Fibroblast of villous mesenchyme (primary cell): ENCODE data around the gene IL20. TPM values are rescaled to one million over a fixed set of nuclear protein-coding genes. Genes with fewer than 3 reads are reported as not detected.

Experiments
- DNase-seq: peaks from one replicate; pipeline ENCODE4 v3.0.0-alpha.2; 2010; ENCODE audit warnings: low read depth
- H3K4me3 ChIP-seq: 2 replicates; pipeline ENCODE4 v1.5.1; 2011; ENCODE audit warnings: low read depth, mild to moderate bottlenecking, low read length
- CTCF ChIP-seq: IDR thresholded peaks from 2 replicates; pipeline ENCODE4 v1.5.1; 2012; ENCODE audit warnings: low read depth, mild to moderate bottlenecking, low read length; ENCODE audit not compliant: insufficient read depth
- total RNA-seq: library from RNA; depleted of rRNA; stranded (reverse); fragments of >200 nt; gene quantifications from 2 replicates; pipeline ENCODE4 v1.2.3, GENCODE V29; 2012

Gene IL20
- total RNA-seq, 1 donor: 0.86 TPM

- DNase-seq: no peak
- H3K4me3 ChIP-seq: no peak overlapping the region
Observed at GRCh38 chr1:206873603-206874188, 8.3 kb downstream of the IL20 start.

GRCh38 chr1:206875752-206876377 lies 10.4 kb downstream of the IL20 start:
- H3K4me3 ChIP-seq: no peak overlapping the region
- no peak for TF ChIP-seq CTCF
- DNase-seq: no peak

More at GRCh38 chr1:206873603-206874188, 8.3 kb downstream of the IL20 start:
- TF ChIP-seq CTCF: no peak

- no peak overlapping the region for H3K4me3 ChIP-seq
- TF ChIP-seq CTCF: no peak
- DNase-seq: no peak
Observed at GRCh38 chr1:206878456-206878855, 13.0 kb downstream of the IL20 start.

GRCh38 chr1:206880314-206880713 lies 14.9 kb downstream of the IL20 start:
- H3K4me3 ChIP-seq: no peak overlapping the region
- no peak for DNase-seq
- TF ChIP-seq CTCF: no peak

- no peak for DNase-seq
- no peak overlapping the region for H3K4me3 ChIP-seq
- TF ChIP-seq CTCF: peak; percentile 23
Observed at GRCh38 chr1:206882555-206882954, 17.1 kb downstream of the IL20 start.

- no peak overlapping the region for H3K4me3 ChIP-seq
- TF ChIP-seq CTCF: no peak
- DNase-seq: peak; percentile 59
Observed at GRCh38 chr1:206883160-206883559, 17.7 kb downstream of the IL20 start.
